Islet of Langerhans (tissue), 1 donor: ENCODE results near the gene PTTG1.
"Not testable (repeated sequence)": the region's sequence is repeated elsewhere in the genome, so short reads cannot be mapped to it uniquely, and the experiment has no call there.

Source experiments
- FAIRE-seq: peaks from one replicate; lab custom pipeline; 2011; peaks lifted over from hg19 to GRCh38; lab: Jason Lieb, UNC

The PTTG1 gene

GRCh38 chr5:160423099-160423498 is 1.4 kb downstream of the PTTG1 start:
- no peak for FAIRE-seq

- FAIRE-seq: no peak
These were observed 6.0 kb downstream of the PTTG1 start for GRCh38 chr5:160427607-160428006.

- FAIRE-seq: no peak
These were observed 10.5 kb downstream of the PTTG1 start for GRCh38 chr5:160432196-160432595.

- FAIRE-seq: no peak
These were observed 11.1 kb downstream of the PTTG1 start for GRCh38 chr5:160432787-160433186.

- no peak for FAIRE-seq
These were observed 12.4 kb downstream of the PTTG1 start for GRCh38 chr5:160434022-160434531.

DNA sequence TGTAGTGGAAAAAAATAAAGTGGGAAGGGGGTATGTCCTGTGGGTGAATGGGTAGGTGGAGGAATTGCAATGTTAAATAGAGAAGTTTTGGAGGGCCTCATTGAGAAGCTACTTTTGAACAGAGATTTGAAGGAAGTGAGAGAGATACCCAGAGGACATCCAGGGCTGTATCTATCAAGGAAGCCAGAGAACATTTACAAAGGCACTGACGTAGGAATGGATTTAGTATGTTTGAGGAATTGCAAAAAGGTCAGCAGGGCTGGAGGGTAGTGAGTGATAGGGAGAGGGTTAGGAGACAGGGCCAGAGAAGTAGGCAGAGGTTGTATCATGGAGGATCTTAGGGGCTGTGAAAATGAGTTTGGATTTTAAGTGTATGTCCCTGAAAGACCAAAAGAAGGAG is 13.9 kb downstream of the PTTG1 start:
- FAIRE-seq: no peak

- no peak for FAIRE-seq
These were observed 14.4 kb downstream of the PTTG1 start for GRCh38 chr5:160436017-160436416.

DNA sequence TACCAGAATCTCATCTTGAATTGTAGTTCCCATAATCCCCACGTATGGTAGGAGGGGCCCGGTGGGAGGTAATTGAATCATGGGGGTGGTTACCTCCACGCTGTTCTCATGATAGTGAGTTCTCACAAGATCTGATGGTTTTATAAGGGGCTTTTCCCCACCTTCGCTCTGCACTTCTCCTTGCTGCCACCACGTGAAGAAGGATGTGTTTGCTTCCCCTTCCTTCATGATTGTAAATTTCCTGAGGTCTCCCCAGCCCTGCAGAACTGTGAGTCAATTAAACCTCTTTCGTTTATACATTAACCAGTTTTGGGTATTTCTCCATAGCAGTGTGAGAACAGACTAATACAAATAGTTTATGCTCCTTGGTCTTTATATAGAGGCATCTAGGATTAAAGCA is 15.0 kb downstream of the PTTG1 start:
- not testable (repeated sequence) for FAIRE-seq

- no peak for FAIRE-seq
These were observed 15.6 kb downstream of the PTTG1 start for GRCh38 chr5:160437271-160437670.

- peak; percentile 17 for FAIRE-seq
These were observed 16.9 kb downstream of the PTTG1 start for GRCh38 chr5:160438316-160439204.

DNA sequence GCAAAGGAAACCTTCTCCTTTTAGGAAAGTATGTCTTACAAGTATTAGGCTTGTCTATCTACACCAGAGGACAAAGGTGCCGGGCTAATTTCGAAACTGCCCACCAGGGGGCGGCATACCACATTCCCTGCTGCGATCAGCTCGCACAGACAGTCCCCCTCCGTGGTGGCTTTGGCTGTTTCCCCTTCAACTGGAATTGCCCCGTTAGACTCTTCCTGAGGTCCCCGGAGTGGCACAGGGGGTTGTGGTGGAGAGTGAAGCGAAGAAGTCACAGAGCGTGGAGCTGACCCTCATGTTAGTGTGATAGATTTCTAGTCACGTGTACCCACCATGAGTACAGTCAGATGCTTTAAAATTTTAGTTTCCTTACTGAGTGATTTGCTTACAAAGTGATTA is 17.5 kb downstream of the PTTG1 start:
- peak; percentile 90 for FAIRE-seq

GRCh38 chr5:160441311-160441781 is 19.7 kb downstream of the PTTG1 start:
- FAIRE-seq: no peak

- no peak for FAIRE-seq
These were observed 21.3 kb downstream of the PTTG1 start for GRCh38 chr5:160442824-160443431.

GRCh38 chr5:160444407-160444806 is 22.8 kb downstream of the PTTG1 start:
- no peak for FAIRE-seq

DNA sequence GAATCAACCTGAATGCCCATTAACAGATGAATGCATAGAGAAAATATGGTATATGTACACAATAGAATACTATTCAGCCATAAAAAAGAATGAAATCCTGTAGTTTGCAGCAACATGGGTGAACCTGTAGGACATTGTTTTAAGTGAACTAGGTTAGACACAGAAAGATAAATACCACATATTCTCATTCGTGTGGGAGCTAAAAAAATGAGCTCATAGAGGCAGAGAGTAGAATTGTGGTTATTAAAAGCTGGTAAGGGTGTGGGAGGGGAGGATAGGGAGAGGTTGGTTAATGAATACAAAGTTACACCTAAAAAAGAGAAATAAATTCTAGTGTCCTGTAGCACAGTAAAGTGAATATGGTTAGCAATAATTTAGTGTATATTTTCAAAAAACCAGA is 23.5 kb downstream of the PTTG1 start:
- FAIRE-seq: no peak

DNA sequence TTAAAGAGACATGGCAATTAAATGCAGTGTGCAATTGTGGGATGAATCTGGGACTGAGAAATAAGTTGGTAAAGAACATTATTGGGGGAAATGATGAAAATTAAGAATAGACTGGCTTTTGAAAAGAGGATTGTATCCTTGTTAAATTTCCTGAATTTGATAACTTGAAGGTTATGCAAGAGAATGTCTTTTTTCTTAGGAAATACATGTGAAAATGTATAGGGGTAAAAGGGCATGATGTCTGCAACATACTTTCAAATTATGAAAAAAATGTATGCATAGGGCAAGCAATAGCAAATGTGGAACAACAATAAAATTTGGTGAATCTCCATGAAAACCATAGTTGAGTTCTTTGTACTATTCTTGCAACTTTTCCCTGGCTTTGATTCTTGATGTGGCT is 24.1 kb downstream of the PTTG1 start:
- no peak for FAIRE-seq

DNA sequence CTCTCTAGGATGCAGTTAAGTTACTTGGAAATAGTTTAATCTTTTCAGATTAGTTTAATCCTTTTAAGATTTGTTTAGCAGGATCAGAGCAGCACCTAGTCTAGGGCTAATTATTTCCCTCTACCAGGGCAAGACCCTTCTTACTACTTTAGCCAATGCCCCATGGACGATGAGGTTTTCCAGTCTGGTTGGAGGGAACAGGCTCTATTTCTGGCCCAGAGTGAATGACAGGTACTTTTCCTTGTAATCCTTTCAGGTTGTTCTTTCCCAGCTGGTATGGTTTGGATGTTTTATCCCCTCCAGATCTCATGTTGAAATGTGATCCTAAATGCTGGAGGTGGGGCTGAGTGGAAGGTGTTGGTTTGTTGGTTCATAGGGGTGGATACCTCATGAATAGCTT is 27.2 kb downstream of the PTTG1 start:
- FAIRE-seq: no peak

- no peak for FAIRE-seq
These were observed 27.8 kb downstream of the PTTG1 start for GRCh38 chr5:160449458-160449857.

DNA sequence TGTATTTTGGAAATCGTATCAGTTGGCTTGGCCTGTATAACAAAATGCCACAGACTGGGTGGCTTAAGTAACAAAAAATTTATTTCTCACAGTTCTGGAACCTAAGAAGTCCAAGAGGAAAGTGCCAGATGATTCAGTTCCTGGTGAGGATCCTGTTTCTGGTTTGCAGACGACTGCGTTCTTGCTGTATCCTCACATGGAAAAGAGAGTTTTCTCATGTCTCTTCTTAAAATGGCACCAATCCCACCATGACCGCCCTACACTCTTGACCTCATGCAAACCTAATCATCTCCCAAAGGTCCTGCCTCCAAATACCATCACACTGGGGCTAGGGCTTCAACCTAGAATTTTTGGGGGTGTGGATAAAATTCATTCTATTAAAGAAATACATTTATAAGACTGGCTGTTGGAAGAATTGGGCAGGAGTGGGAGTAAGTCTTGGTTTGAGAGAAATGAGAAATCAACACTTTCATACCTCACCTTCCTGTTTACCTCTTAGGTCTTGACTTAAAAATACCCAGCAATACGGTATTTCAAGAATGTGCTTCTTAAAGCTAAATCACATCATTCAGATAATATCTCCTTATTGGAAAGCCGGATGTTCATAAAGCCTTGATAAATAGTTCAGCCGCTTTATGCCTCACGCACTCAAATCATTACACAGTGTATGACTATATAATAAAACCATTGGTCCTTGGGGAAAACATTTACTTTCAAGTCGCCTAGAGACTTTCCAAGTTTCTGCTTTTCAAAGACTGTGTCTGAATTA is 28.7 kb downstream of the PTTG1 start:
- no peak for FAIRE-seq

GRCh38 chr5:160451281-160451680 is 29.6 kb downstream of the PTTG1 start:
- FAIRE-seq: no peak

DNA sequence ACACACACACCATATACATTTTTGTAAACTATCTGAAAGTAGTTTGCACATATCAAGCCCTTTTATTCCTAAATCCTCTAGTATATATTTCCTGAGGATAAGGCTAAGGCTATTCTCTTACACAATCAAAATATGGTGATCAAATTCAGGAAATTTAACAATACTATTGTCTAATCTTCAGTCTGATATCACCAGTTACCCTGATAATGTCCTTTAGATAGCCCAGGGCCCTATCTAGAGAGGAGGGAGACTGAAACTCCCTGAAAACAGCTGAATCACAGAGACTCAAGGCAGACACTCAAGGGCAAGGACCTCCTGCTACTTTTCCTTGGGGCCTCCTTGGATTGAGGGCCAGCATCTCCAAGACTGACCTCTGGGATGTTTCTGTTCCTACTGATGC is 30.4 kb downstream of the PTTG1 start:
- no peak for FAIRE-seq

DNA sequence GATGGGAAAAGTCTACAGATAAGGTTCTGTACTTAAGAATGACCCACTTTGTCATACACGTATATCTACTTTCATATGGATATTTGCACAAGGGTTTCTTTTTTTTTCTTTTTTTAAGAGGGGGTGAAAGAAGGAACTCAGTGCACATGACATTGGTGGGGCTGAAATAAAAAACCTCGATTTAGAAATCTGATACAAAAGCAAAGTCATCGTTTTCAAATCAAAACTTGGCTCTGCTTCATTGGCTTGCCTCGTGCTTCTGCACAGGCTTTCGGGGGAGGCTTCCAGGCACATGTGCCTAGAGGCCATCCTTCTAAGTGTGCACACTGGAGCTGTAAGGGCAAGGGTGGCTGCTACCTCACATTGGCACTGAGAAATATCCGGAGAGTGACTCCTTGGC is 31.1 kb downstream of the PTTG1 start:
- no peak for FAIRE-seq

GRCh38 chr5:160453751-160454150 is 32.1 kb downstream of the PTTG1 start:
- FAIRE-seq: no peak
